Glutamatergic neuron (in vitro differentiated cells): ENCODE data around the gene NRXN3. TPM values are rescaled to one million over a fixed set of nuclear protein-coding genes. Genes with fewer than 3 reads are reported as not detected.

Experiments
- DNase-seq: peaks from one replicate; pipeline ENCODE4 v3.0.0; 2022
- H3K27ac Mint-ChIP-seq: one replicate; pipeline ENCODE4 v1.8.0; 2020; ENCODE audit warnings: mild to moderate bottlenecking, mixed read lengths, inconsistent platforms; ENCODE audit not compliant: unreplicated experiment
- H3K27me3 Mint-ChIP-seq: one replicate; pipeline ENCODE4 v1.8.0; 2020; ENCODE audit warnings: mild to moderate bottlenecking, moderate library complexity, mixed read lengths, inconsistent platforms; ENCODE audit not compliant: unreplicated experiment
- H3K36me3 Mint-ChIP-seq: one replicate; pipeline ENCODE4 v1.8.0; 2020; ENCODE audit warnings: mild to moderate bottlenecking, mixed read lengths, inconsistent platforms; ENCODE audit not compliant: unreplicated experiment
- H3K4me1 Mint-ChIP-seq: one replicate; pipeline ENCODE4 v1.8.0; 2020; ENCODE audit warnings: mild to moderate bottlenecking, low read depth, mixed read lengths, inconsistent platforms; ENCODE audit not compliant: unreplicated experiment
- H3K4me3 Mint-ChIP-seq: one replicate; pipeline ENCODE4 v1.8.0; 2020; ENCODE audit warnings: mild to moderate bottlenecking, mixed read lengths, inconsistent platforms; ENCODE audit not compliant: unreplicated experiment
- H3K9me3 Mint-ChIP-seq: one replicate; pipeline ENCODE4 v1.8.0; 2020; ENCODE audit warnings: mild to moderate bottlenecking, moderate library complexity, mixed read lengths, inconsistent platforms; ENCODE audit not compliant: unreplicated experiment
- total RNA-seq: library from RNA; stranded (reverse); fragmentation: NEBNext Ultra II Directional; extraction: Animal tissue kit (Norgen Biotek cat#: 25700); gene quantifications from one replicate; pipeline ENCODE4 v1.2.1, GENCODE V29; 2021; ENCODE audit not compliant: unreplicated experiment
- TF ChIP-seq, protein P1 (sequence below): fragments of 200-600 bp; sonication (generic); IDR thresholded peaks from one replicate; pipeline ENCODE4 v1.5.0; 2021; ENCODE audit not compliant: partially characterized antibody, unreplicated experiment

Gene NRXN3
- total RNA-seq, 1 donor from 2014 or later: 1.2 TPM

DNA sequence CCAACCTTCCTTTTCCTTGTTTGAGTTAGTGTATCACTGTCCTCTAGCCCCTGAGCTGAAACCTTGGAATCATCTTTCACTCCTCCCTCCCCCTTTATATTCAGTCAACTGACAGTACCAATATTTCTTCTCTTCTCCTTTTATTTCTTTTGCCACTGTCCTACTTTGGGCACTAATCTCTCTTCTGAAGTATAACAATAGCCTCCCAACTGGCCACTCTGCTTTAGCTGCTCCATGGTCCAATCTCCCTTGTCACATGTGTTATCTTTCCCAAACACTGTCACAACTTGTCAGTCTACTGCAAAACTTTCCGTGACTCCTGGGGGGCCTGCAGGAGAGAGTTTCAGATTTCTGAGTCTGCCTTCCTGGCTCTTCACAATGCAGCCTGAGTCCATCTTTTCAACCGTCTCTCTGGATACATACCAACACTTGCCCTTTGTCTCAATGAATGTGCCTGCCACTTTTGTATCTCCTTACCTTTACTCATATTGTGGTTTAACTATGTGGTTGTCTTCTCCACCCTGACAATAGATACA, 1570.0 kb downstream of the NRXN3 start:
- TF ChIP-seq, protein P1, sequence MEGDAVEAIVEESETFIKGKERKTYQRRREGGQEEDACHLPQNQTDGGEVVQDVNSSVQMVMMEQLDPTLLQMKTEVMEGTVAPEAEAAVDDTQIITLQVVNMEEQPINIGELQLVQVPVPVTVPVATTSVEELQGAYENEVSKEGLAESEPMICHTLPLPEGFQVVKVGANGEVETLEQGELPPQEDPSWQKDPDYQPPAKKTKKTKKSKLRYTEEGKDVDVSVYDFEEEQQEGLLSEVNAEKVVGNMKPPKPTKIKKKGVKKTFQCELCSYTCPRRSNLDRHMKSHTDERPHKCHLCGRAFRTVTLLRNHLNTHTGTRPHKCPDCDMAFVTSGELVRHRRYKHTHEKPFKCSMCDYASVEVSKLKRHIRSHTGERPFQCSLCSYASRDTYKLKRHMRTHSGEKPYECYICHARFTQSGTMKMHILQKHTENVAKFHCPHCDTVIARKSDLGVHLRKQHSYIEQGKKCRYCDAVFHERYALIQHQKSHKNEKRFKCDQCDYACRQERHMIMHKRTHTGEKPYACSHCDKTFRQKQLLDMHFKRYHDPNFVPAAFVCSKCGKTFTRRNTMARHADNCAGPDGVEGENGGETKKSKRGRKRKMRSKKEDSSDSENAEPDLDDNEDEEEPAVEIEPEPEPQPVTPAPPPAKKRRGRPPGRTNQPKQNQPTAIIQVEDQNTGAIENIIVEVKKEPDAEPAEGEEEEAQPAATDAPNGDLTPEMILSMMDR: no peak
- Mint-ChIP-seq H3K4me3 (no peak overlapping the region), H3K27me3 (no peaks in the 10 kb centered on the region), H3K36me3 (peaks cover 11% of the 10 kb centered on the region), H3K9me3 (peaks cover 2% of the 10 kb centered on the region), H3K27ac (no peak overlapping the region), H3K4me1 (no peaks in the 10 kb centered on the region)
- DNase-seq: no peak

DNA sequence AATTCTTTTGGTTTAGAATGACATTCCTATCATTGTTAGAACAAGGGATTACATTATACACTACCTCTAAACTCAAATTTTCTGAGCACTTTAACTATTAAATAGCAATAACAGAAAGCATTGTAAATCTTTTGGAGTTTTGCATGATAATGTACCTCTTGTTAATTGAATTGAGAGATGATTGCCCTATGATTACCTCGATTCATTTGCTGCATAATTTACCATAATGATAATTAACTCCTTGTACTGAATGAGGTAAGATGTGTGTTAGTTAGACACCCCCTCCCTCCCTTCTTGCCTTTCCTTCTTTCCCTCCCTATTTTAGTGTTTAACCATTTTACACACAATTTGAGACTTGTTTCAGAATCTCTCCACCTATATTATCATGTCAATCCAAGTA, 1572.0 kb downstream of the NRXN3 start:
- TF ChIP-seq, protein P1: no peak
- Mint-ChIP-seq H3K4me3 (no peak overlapping the region), H3K9me3 (peaks cover 2% of the 10 kb centered on the region), H3K27me3 (no peaks in the 10 kb centered on the region), H3K27ac (no peak overlapping the region), H3K4me1 (no peaks in the 10 kb centered on the region), H3K36me3 (peaks cover 5% of the 10 kb centered on the region)
- no peak for DNase-seq

DNA sequence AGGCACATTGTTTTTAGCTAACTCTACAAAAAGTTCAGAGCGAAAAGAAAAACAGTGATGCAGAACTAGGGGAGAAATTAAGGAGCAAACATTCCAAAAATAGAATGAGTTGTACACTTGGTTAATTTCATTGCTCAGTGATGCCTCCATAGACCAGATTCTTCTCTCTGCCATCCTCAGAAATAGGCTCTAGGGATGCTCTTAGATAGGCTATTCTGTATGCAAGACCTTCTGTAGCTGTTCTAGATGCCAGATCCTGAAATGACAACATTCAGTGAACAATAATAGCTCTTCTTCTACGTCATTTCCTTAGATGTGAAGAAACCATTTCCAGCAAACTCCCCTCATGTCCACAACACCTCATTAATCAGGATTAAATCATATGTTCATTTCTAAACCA, 1574.9 kb downstream of the NRXN3 start:
- peaks cover 4% of the 10 kb centered on the region for H3K4me1 Mint-ChIP-seq
- no peak overlapping the region for H3K27ac Mint-ChIP-seq
- H3K4me3 Mint-ChIP-seq: no peak overlapping the region
- H3K27me3 Mint-ChIP-seq: no peaks in the 10 kb centered on the region
- no peaks in the 10 kb centered on the region for H3K9me3 Mint-ChIP-seq
- H3K36me3 Mint-ChIP-seq: no peaks in the 10 kb centered on the region
- TF ChIP-seq, protein P1: no peak
- DNase-seq: no peak

DNA sequence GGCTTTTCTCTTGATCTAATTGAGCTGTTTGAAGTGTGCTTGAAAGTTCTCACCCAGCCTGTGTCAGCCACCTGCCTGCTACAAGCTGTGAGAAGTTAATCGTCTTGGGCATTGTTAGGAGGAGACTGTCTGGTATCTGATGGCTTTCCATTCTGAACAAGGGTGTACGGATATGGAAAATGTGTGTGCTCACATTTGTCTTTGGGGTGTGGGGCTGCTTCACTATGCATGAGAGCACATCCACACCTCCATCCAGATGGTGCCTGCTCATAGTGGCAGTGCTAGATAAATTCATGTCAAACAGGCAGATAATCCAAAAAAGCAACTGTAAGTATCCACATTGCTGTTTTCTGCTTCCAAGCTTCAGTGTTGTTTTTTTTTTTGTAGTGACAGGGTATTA, 1578.9 kb downstream of the NRXN3 start:
- Mint-ChIP-seq H3K4me1 (peaks cover 4% of the 10 kb centered on the region), H3K36me3 (no peaks in the 10 kb centered on the region), H3K4me3 (no peak overlapping the region), H3K27ac (no peak overlapping the region), H3K9me3 (no peaks in the 10 kb centered on the region), H3K27me3 (no peaks in the 10 kb centered on the region)
- TF ChIP-seq, protein P1: no peak
- DNase-seq: no peak

DNA sequence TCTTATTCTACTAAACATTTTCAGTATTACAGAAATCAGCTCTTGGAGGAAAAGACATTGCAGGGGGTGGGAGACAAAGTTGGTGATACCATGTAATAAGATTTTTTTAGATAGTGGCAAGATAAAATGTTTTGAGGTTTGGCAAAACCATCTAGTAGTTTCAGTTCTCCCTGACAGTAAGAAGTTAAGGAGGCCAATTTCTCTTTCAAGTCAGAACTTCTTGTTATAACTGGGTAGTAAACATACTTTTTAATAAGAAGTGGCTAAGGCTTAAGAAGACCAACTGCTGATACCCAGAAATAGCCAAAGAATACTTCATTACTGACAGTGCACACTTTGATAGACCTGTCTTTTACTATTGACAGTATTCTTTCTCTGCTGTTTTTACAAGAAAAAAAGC, 1588.8 kb downstream of the NRXN3 start:
- no peak overlapping the region for H3K4me3 Mint-ChIP-seq
- no peak for DNase-seq
- no peaks in the 10 kb centered on the region for H3K9me3 Mint-ChIP-seq
- no peaks in the 10 kb centered on the region for H3K4me1 Mint-ChIP-seq
- TF ChIP-seq, protein P1: no peak
- no peak overlapping the region for H3K27ac Mint-ChIP-seq
- H3K36me3 Mint-ChIP-seq: no peaks in the 10 kb centered on the region
- no peaks in the 10 kb centered on the region for H3K27me3 Mint-ChIP-seq
